ENCODE results near the gene IQGAP2.

The IQGAP2 gene

GRCh38 chr5:76696251-76696650 is 293.2 kb downstream of the IQGAP2 start:
- Histone ChIP-seq H3K4me1 (ENCODE audit: control insufficient read depth, insufficient read depth, low read length) (no peaks in the 10 kb centered on the region), H3K9me3 (ENCODE audit: control insufficient read depth, insufficient read depth, low read depth, low read length) (no peaks in the 10 kb centered on the region), H3K4me3 (ENCODE audit: low read depth, low read length) (no peak overlapping the region), H3K27ac (ENCODE audit: extremely low read depth, low read depth, low read length) (no peak overlapping the region), H3K36me3 (ENCODE audit: control insufficient read depth in 2 of 2, insufficient read depth in 1 of 2, low read length in 2 of 2) (no peaks in the 10 kb centered on the region)
- CTCF ChIA-PET = interaction anchor here (0.5 kb wide), 1 partner anchor 381 kb away, joined by 5 read pairs; no protein-coding TSS in a partner anchor
- POLR2A ChIA-PET = interaction anchor here (0.6 kb wide), 1 partner anchor 565 kb away, joined by 3 read pairs; no protein-coding TSS in a partner anchor
- TF ChIP-seq TSHZ1 (tag by site-specific recombination; IDR thresholded peaks at IDR 0.05; ENCODE audit: borderline replicate concordance) = no peak

- CTCF ChIA-PET = interaction anchor here (0.7 kb wide), 1 partner anchor 48 kb away, joined by 3 read pairs; no protein-coding TSS in a partner anchor
- Histone ChIP-seq H3K9me3 (ENCODE audit: control insufficient read depth, insufficient read depth, low read depth, low read length) (no peaks in the 10 kb centered on the region), H3K27ac (ENCODE audit: extremely low read depth, low read depth, low read length) (no peak overlapping the region), H3K4me3 (ENCODE audit: low read depth, low read length) (no peak overlapping the region), H3K36me3 (ENCODE audit: control insufficient read depth in 2 of 2, insufficient read depth in 1 of 2, low read length in 2 of 2) (no peaks in the 10 kb centered on the region), H3K4me1 (ENCODE audit: control insufficient read depth, insufficient read depth, low read length) (no peaks in the 10 kb centered on the region)
- POLR2A ChIA-PET = no interaction called here
- no peak for TF ChIP-seq ZNF341 (tag by site-specific recombination; IDR thresholded peaks at IDR 0.05; ENCODE audit: low read depth)
- no peak for TF ChIP-seq REPIN1 (tag by site-specific recombination; IDR thresholded peaks at IDR 0.05; ENCODE audit: low read depth)
- no peak for TF ChIP-seq ZNF324 (tag by site-specific recombination; IDR thresholded peaks at IDR 0.05)
Observed at GRCh38 chr5:76697670-76698069, 294.6 kb downstream of the IQGAP2 start.

DNA sequence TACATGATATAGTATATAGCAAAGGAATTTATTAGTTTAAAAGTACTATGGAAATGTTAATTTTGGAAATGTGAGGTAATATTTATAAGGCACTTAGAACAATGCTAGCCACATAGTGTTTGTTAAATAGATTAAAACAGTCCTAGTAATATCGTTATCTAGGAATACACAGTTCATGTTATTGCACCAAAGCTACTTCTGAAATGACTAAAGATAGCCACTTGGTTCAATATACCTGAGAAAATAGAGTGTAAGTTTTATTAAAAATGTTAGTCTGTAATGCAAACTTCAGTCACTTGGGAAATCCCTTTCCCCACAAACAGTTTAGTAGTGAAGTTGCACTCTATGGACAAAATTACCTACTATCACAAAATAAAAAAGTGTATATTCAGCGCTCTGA is 297.5 kb downstream of the IQGAP2 start:
- no peaks in the 10 kb centered on the region for H3K4me1 ChIP-seq (ENCODE audit: control insufficient read depth, insufficient read depth, low read length)
- ChIA-PET POLR2A (no interaction called here), CTCF (no interaction called here)
- no peaks in the 10 kb centered on the region for H3K36me3 ChIP-seq (ENCODE audit: control insufficient read depth in 2 of 2, insufficient read depth in 1 of 2, low read length in 2 of 2)
- H3K27ac ChIP-seq (ENCODE audit: extremely low read depth, low read depth, low read length) = no peak overlapping the region
- TF ChIP-seq ZNF133 (tag by site-specific recombination; IDR thresholded peaks at IDR 0.05) (no peak), ZNF202 (tag by site-specific recombination; IDR thresholded peaks at IDR 0.05; ENCODE audit: borderline replicate concordance) (no peak), ELK4 (IDR thresholded peaks at IDR 0.05; ENCODE audit: borderline replicate concordance, low read depth, low read length) (no peak), ZNF626 (tag by site-specific recombination; IDR thresholded peaks at IDR 0.05) (no peak), ZNF629 (tag by site-specific recombination; IDR thresholded peaks at IDR 0.05) (no peak), ZBTB17 (tag by site-specific recombination; IDR thresholded peaks at IDR 0.05) (no peak), ZNF707 (tag by site-specific recombination; IDR thresholded peaks at IDR 0.05) (no peak)
- TF ChIP-seq, protein P1, sequence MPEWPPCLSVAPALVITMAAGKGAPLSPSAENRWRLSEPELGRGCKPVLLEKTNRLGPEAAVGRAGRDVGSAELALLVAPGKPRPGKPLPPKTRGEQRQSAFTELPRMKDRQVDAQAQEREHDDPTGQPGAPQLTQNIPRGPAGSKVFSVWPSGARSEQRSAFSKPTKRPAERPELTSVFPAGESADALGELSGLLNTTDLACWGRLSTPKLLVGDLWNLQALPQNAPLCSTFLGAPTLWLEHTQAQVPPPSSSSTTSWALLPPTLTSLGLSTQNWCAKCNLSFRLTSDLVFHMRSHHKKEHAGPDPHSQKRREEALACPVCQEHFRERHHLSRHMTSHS (tag by site-specific recombination; IDR thresholded peaks at IDR 0.05) = no peak
- H3K9me3 ChIP-seq (ENCODE audit: control insufficient read depth, insufficient read depth, low read depth, low read length) = no peaks in the 10 kb centered on the region
- H3K4me3 ChIP-seq (ENCODE audit: low read depth, low read length) = no peak overlapping the region

DNA sequence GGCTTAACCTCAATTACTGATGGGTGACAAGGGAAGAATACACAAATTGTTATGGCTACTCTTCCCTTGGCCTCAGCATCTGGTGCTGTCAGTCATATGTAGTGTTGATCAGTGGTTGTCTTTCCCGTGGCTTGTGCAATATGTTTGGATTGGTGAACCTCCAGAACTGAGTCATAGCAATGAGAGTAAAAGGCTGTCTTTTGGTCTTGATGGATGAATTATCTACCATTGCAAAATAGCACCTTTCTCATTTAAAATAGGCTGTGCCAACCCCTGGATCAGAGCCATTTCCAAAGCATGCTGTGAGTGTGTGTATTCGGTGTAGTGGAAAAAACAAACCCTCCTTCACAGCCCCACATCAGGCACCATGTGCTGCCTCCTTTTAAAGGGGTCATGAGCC is 298.2 kb downstream of the IQGAP2 start:
- ChIA-PET POLR2A (no interaction called here), CTCF (no interaction called here)
- H3K27ac ChIP-seq (ENCODE audit: extremely low read depth, low read depth, low read length) = no peak overlapping the region

More for the DNA sequence above, 298.2 kb downstream of the IQGAP2 start:
- TF ChIP-seq ZNF664 (tag by site-specific recombination; IDR thresholded peaks at IDR 0.05) (no peak), OVOL3 (tag by site-specific recombination; IDR thresholded peaks at IDR 0.05) (no peak)
- Histone ChIP-seq H3K4me1 (ENCODE audit: control insufficient read depth, insufficient read depth, low read length) (no peaks in the 10 kb centered on the region), H3K9me3 (ENCODE audit: control insufficient read depth, insufficient read depth, low read depth, low read length) (no peaks in the 10 kb centered on the region), H3K4me3 (ENCODE audit: low read depth, low read length) (no peak overlapping the region), H3K36me3 (ENCODE audit: control insufficient read depth in 2 of 2, insufficient read depth in 1 of 2, low read length in 2 of 2) (no peaks in the 10 kb centered on the region)

All from HEK293 (cell line).